ENCODE measurements around the gene UBXN10. TPM values are rescaled to one million over a fixed set of nuclear protein-coding genes. Genes with fewer than 3 reads are reported as not detected.

UBXN10 gene
- total and polyA plus RNA-seq, 2 of the 4 experiments (the other 2 are of a cell fraction): not detected

DNA sequence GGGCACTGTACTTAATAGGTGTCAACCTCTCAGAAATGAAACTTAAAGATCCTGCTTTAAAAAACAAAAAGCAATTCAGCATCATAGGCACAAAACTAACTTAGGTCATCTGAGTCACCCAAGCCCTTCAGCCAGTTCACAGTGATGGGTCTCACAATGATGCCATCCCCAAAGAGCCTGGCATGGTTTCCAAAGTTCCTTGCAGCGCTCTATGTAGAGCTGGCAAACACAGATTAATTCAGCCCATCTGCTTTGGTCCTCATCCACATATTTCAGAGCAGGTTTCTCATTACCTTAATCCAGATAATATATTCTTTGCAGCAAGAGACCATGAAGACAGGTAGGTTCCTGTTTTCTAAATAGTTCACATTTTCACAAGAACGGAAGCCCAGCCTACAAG, 15.1 kb downstream of the UBXN10 start:
- Histone ChIP-seq H3K14ac (replicated peaks; ENCODE audit: low read depth, low read length) (no peak overlapping the region), H3K27me3 (ENCODE audit: control insufficient read depth, insufficient read depth, low read length) (peaks cover 40% of the 10 kb centered on the region), H3K9me3 (ENCODE audit: control insufficient read depth, insufficient read depth, low read length) (no peaks in the 10 kb centered on the region), H4K91ac (ENCODE audit: insufficient read depth, low read depth, low read length) (no peak overlapping the region), H3K4me3 (ENCODE audit: insufficient read depth, low read depth, low read length) (no peak overlapping the region), H3K79me1 (ENCODE audit: low read depth in 1 of 2, low read length in 2 of 2) (no peaks in the 10 kb centered on the region), H3K56ac (ENCODE audit: extremely low read depth, insufficient read depth, low read length) (no peak overlapping the region), H2AFZ (replicated peaks; ENCODE audit: low read length, poor library complexity) (no peak overlapping the region), H4K5ac (ENCODE audit: low read depth, low read length) (no peak overlapping the region), H3K23ac (ENCODE audit: low read depth, low read length) (no peak overlapping the region), H3K4me1 (ENCODE audit: control insufficient read depth, insufficient read depth, low read length) (no peaks in the 10 kb centered on the region), H2BK15ac (ENCODE audit: low read depth, low read length) (no peak overlapping the region), H4K20me1 (ENCODE audit: insufficient read depth, low read length) (no peaks in the 10 kb centered on the region), H2AK9ac (replicated peaks; ENCODE audit: low read depth, low read length, poor library complexity) (no peak overlapping the region), H2BK5ac (ENCODE audit: low read depth, low read length, poor library complexity, severe bottlenecking) (no peak overlapping the region), H3K27ac (ENCODE audit: insufficient read depth, low read length) (no peak overlapping the region), H4K8ac (ENCODE audit: low read depth in 2 of 2, low read length in 2 of 2) (no peak overlapping the region), H2BK120ac (ENCODE audit: low read depth, low read length) (no peak overlapping the region), H3K4ac (ENCODE audit: low read depth, low read length) (no peak overlapping the region), H3K4me2 (ENCODE audit: low read depth, low read length) (no peak overlapping the region), H3K9me1 (ENCODE audit: insufficient read depth, low read length) (peaks cover 3% of the 10 kb centered on the region; the same call in 1 of the 2 replicates), H2AK5ac (ENCODE audit: low read depth, low read length) (no peak overlapping the region), H3K18ac (ENCODE audit: low read depth, low read length) (no peak overlapping the region), H2BK20ac (ENCODE audit: low read depth, low read length) (no peak overlapping the region), H3K36me3 (ENCODE audit: control insufficient read depth, insufficient read depth, low read length) (no peaks in the 10 kb centered on the region), H3K9ac (ENCODE audit: low read depth, low read length) (no peak overlapping the region)
- WGBS, 2 experiments (ENCODE audit: extremely low coverage in 2 of 2, insufficient read length in 1 of 2): no CpG with 5 or more reads among the region's 2 CpGs
- BruUV-seq (replicated peaks): no TSS peak
- no peak for DNase-seq
- intact Hi-C loops (cut with micrococcal nuclease) (no loop called here), in situ Hi-C loops (cut with MboI; ENCODE audit: low sequenced_read_pairs) (loop anchor here (25.0 kb wide), 1 partner anchor 436 kb away; the partner anchor contains the start of gene PINK1), dilution Hi-C loops (cut with HindIII; ENCODE audit: low sequenced_read_pairs, unreplicated experiment) (no loop called here)
- TF ChIP-seq CEBPB (IDR thresholded peaks at IDR 0.05; ENCODE audit: low read depth, low read length) (no peak), POLR2A (IDR thresholded peaks at IDR 0.05; ENCODE audit: low read depth, low read length) (no peak), USF2 (IDR thresholded peaks at IDR 0.05; ENCODE audit: low read depth, low read length) (no peak), MXI1 (IDR thresholded peaks at IDR 0.05; ENCODE audit: borderline replicate concordance, low read depth, low read length) (no peak), CHD1 (IDR thresholded peaks at IDR 0.05; ENCODE audit: low read depth, low read length) (no peak), MAZ (IDR thresholded peaks at IDR 0.05; ENCODE audit: borderline replicate concordance, low read depth, low read length) (no peak), MAFK (IDR thresholded peaks at IDR 0.05; ENCODE audit: low read depth, low read length) (no peak), SMC3 (IDR thresholded peaks at IDR 0.05; ENCODE audit: low read depth, low read length) (no peak), RCOR1 (IDR thresholded peaks at IDR 0.05; ENCODE audit: insufficient replicate concordance, low read length) (no peak), RAD21 (IDR thresholded peaks at IDR 0.05; ENCODE audit: low read length) (no peak), BHLHE40 (IDR thresholded peaks at IDR 0.05; ENCODE audit: low read depth, low read length) (no peak), NFE2L2 (IDR thresholded peaks at IDR 0.05; ENCODE audit: low read depth, low read length) (no peak), RFX5 (IDR thresholded peaks at IDR 0.05; ENCODE audit: low read depth, low read length) (no peak), CTCF (conservative IDR thresholded peaks at IDR 0.05; ENCODE audit: low read depth, low read length) (no peak), FOS (IDR thresholded peaks at IDR 0.05; ENCODE audit: low read depth, low read length) (no peak)
- TF ChIP-seq, protein P1, sequence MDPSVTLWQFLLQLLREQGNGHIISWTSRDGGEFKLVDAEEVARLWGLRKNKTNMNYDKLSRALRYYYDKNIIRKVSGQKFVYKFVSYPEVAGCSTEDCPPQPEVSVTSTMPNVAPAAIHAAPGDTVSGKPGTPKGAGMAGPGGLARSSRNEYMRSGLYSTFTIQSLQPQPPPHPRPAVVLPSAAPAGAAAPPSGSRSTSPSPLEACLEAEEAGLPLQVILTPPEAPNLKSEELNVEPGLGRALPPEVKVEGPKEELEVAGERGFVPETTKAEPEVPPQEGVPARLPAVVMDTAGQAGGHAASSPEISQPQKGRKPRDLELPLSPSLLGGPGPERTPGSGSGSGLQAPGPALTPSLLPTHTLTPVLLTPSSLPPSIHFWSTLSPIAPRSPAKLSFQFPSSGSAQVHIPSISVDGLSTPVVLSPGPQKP (IDR thresholded peaks at IDR 0.05; ENCODE audit: borderline replicate concordance, low read depth, low read length): no peak
- ChIA-PET POLR2A (ENCODE audit: unreplicated experiment) (no interaction called here), CTCF (no interaction called here)
- no peak for ATAC-seq (ENCODE audit: low read depth)

Data from IMR-90 (cell line).